ENCODE data around the gene YPEL4.
"Not testable (repeated sequence)": the region's sequence is repeated elsewhere in the genome, so short reads cannot be mapped to it uniquely, and the experiment has no call there.

Gene YPEL4

DNA sequence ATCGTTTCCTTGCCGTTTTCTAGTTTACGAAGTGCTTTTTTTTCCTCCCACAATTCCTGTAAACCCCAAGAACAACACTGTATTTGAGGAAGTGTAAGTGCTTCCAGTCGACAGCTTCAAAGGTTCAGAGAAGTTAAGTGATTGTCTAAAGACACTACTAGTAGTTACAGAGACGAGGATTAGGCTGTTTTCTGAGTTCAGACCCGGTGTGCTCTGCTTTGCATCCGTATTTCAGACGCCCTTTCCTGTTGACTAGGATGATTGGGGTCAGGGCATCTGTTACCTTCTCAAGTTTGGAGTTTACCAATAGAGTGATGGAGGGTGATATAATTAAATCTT, 8.3 kb upstream of the YPEL4 start:
- peak overlapping the region; percentile 53 for H3K27ac ChIP-seq
- no peak for TF ChIP-seq ZFX (IDR thresholded peaks at IDR 0.05; ENCODE audit: borderline replicate concordance)
- TF ChIP-seq, protein P1, sequence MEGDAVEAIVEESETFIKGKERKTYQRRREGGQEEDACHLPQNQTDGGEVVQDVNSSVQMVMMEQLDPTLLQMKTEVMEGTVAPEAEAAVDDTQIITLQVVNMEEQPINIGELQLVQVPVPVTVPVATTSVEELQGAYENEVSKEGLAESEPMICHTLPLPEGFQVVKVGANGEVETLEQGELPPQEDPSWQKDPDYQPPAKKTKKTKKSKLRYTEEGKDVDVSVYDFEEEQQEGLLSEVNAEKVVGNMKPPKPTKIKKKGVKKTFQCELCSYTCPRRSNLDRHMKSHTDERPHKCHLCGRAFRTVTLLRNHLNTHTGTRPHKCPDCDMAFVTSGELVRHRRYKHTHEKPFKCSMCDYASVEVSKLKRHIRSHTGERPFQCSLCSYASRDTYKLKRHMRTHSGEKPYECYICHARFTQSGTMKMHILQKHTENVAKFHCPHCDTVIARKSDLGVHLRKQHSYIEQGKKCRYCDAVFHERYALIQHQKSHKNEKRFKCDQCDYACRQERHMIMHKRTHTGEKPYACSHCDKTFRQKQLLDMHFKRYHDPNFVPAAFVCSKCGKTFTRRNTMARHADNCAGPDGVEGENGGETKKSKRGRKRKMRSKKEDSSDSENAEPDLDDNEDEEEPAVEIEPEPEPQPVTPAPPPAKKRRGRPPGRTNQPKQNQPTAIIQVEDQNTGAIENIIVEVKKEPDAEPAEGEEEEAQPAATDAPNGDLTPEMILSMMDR (IDR thresholded peaks at IDR 0.05): no peak

DNA sequence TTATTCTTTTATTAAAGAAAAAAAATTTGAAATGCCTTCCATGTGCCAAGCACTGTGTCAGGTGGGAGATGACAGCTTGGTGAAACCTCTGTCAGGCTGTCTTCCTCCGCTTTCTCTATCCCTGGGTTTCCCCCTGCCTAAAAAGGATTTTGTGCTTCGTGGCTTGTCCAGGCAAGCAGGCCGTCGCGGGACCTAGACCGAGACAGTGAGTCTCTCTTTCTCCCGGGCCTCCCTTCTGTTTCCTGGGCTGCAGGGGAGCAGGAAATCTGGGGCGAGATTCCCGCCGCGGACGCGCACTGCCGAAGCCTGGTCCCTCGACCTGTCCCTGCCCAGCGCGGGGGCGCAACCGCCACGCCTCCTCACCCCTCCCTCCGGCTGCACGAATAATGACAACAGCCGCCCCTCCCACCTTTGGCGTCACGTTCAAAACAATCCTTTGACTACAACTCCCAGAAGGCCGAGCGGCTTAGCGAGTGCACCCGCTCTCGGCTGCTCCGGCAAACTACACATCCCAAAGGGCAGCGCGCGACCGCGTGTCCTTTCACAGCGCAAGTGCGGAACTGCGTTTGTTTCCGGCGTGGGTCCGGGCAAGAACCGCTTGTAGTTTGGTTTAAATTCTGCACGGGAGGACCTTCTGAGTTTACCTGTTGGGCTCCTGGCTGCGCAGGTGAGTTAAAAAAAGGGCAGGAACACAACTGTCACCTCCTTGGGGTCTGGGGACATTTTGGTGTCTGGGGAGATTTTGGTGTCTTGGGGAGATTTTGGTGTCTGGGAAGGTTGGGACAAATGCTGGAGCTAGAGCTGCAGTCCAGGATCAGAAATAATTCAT, 7.7 kb upstream of the YPEL4 start, which contains the start of gene CLP1:
TSS of gene CLP1 (plus strand) at position 569 of the 829 bp plus-strand sequence. CDS start 1,715 bp downstream, outside the sequence.
- TF ChIP-seq ZFX (IDR thresholded peaks at IDR 0.05; ENCODE audit: borderline replicate concordance): no peak
- TF ChIP-seq, protein P1 (IDR thresholded peaks at IDR 0.05): no peak
- peak within 1 kb of the TSS; percentile 53 for H3K27ac ChIP-seq

DNA sequence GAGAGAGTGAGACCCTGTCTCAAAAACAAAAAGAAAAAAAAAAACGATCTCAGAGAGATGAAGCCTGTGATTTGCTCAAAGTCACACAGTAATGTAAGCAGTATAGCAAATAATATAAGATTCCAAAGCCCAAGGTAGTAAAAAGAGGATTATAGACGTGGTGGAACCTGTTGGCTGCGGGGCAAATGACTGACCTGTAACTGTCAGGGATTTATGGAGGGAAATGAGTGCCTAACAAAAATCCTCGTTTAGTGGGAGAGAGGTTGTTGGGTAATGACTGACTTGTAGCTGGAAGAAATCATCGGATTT, 7.1 kb upstream of the YPEL4 start:
- peak overlapping the region; percentile 53 for H3K27ac ChIP-seq
- no peak for TF ChIP-seq ZFX (IDR thresholded peaks at IDR 0.05; ENCODE audit: borderline replicate concordance)
- TF ChIP-seq, protein P1 (IDR thresholded peaks at IDR 0.05): no peak

DNA sequence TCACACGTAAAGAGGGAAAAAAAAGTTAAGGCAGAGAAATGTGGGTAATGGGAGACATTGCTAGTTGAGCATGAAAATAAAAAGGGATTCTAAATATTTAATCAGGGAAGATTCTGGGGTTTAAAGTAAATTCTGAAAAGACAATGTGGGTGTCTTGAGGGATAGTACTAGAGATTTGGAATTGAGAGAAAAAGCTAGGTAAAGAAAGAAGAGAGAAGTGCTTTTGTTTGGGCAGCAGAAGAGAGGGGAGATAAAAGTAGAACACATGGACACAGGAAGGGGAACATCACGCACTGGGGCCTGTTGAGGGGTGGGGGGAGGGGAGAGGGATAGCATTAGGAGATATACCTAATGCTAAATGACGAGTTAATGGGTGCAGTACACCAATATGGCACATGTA, 3.5 kb upstream of the YPEL4 start:
- H3K27ac ChIP-seq: no peak overlapping the region

DNA sequence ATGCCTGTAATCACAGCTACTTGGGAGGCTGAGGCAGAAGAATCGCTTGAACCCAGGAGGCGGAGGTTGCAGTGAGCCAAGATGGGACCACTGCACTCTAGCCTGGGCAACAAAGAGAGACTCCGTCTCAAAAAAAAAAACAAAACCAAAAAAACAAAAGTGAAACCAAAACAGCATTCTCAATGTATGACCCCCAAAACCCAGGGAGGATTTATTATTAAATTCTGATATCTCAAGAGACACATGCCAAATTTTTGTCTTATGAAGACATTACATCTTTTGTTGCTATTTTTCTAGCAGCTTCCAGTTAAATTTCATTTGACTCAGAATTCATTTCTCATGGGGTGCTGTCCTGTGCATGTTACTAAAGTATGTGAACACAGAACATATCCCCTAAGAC, 3.0 kb upstream of the YPEL4 start:
- no peak overlapping the region for H3K27ac ChIP-seq
- TF ChIP-seq, protein P1 (IDR thresholded peaks at IDR 0.05): no peak

More for the DNA sequence above, 3.5 kb upstream of the YPEL4 start:
- TF ChIP-seq, protein P1 (IDR thresholded peaks at IDR 0.05): no peak
- no peak for TF ChIP-seq ZFX (IDR thresholded peaks at IDR 0.05; ENCODE audit: borderline replicate concordance)

DNA sequence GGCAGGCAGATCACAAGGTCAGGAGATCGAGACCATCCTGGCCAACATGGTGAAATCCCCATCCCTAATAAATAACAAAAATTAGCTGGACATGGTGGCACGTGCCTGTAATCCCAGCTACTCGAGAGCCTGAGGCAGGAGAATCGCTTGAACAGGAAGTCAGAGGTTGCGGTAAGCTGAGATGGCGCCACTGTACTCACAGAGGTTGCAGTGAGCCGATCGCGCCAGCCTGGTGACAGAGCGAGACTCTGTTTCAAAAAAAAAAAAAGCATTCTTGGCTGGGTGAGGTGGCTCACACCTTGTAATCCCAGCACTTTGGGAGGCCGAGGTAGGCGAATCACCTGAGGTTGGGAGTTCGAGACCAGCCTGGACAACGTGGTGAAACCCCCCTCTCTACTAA, 2.5 kb upstream of the YPEL4 start:
- H3K27ac ChIP-seq: not testable (repeated sequence)

DNA sequence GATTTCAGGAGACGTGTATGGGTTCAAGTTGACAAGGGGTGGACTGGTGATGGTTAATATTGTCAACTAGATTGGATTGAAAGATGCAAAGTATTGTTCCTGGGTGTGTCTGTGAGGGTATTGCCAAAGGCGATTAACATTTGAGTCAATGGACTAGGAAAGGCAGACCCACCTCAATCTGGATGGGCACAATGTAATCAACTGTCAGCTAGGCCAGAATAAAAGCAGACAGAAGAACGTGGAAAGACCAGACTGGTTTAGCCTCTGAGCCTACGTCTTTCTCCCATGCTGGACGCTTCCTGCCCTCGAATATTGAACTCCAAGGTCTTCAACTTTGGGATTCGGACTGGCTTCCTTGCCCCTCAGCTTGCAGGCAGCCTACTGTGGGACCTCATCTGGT, 1.7 kb upstream of the YPEL4 start:
- TF ChIP-seq ZFX (IDR thresholded peaks at IDR 0.05; ENCODE audit: borderline replicate concordance): no peak
- TF ChIP-seq, protein P1 (IDR thresholded peaks at IDR 0.05): no peak
- no peak overlapping the region for H3K27ac ChIP-seq

DNA sequence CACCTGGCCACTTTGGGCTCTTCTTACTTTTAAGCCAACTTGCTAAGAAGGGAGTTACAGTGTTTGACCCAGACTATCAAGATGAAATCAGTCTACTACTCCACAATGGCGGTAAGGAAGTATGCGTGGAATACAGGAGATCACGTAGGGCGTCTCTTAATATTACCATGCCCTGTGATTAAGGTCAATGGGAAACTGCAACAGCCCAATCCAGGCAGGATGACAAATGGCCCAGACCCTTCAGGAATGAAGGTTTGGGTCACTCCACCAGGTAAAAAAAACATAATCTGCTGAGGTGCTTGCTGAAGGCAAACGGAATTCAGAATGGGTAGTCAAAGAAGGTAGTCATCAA, 1.0 kb upstream of the YPEL4 start:
- no peak for TF ChIP-seq ZFX (IDR thresholded peaks at IDR 0.05; ENCODE audit: borderline replicate concordance)
- H3K27ac ChIP-seq: no peak overlapping the region

Data from 22Rv1 (cell line).